ENCODE measurements around the gene CFAP52. TPM values are rescaled to one million over a fixed set of nuclear protein-coding genes. Genes with fewer than 3 reads are reported as not detected.

Gene CFAP52
- total RNA-seq, 4 donors from 2014 or later = 0.27 to 0.78 TPM; not detected in 2

GRCh38 chr17:9672691-9673090 lies 96.2 kb downstream of the CFAP52 start:
- H3K9me3 ChIP-seq = no peaks in the 10 kb centered on the region
- DNase-seq = no peak
- intact Hi-C loops (cut with DNase I) = no loop called here
- no peak overlapping the region for H3K4me3 ChIP-seq (replicated peaks in 1 of 3)
- H3K36me3 ChIP-seq = no peaks in the 10 kb centered on the region
- no peak overlapping the region for H3K27ac ChIP-seq
- TF ChIP-seq, protein P1, sequence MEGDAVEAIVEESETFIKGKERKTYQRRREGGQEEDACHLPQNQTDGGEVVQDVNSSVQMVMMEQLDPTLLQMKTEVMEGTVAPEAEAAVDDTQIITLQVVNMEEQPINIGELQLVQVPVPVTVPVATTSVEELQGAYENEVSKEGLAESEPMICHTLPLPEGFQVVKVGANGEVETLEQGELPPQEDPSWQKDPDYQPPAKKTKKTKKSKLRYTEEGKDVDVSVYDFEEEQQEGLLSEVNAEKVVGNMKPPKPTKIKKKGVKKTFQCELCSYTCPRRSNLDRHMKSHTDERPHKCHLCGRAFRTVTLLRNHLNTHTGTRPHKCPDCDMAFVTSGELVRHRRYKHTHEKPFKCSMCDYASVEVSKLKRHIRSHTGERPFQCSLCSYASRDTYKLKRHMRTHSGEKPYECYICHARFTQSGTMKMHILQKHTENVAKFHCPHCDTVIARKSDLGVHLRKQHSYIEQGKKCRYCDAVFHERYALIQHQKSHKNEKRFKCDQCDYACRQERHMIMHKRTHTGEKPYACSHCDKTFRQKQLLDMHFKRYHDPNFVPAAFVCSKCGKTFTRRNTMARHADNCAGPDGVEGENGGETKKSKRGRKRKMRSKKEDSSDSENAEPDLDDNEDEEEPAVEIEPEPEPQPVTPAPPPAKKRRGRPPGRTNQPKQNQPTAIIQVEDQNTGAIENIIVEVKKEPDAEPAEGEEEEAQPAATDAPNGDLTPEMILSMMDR (IDR thresholded peaks at IDR 0.05) = no peak
- TF ChIP-seq POLR2A (IDR thresholded peaks at IDR 0.05) = no peak
- peaks cover 5 to 25% of the 10 kb centered on the region in 2 donors for H3K4me1 ChIP-seq
- H3K27me3 ChIP-seq = no peaks in the 10 kb centered on the region
- 79 to 89% methylated on average over 6 of the region's 6 CpGs for WGBS, 2 donors

GRCh38 chr17:9676084-9676483 lies 99.6 kb downstream of the CFAP52 start:
- WGBS, 2 donors = 87 to 88% methylated on average over 4 of the region's 4 CpGs
- TF ChIP-seq, protein P1 (IDR thresholded peaks at IDR 0.05) = peak in 3 of 6 experiments; percentile 34 to 44 (median 38)
- no peak for TF ChIP-seq POLR2A (IDR thresholded peaks at IDR 0.05)

GRCh38 chr17:9676820-9677310 lies 100.4 kb downstream of the CFAP52 start:
- intact Hi-C loops (cut with DNase I) = no loop called here
- no peak overlapping the region for H3K4me3 ChIP-seq (replicated peaks in 1 of 3)
- TF ChIP-seq, protein P1 (IDR thresholded peaks at IDR 0.05) = no peak
- no peak for TF ChIP-seq POLR2A (IDR thresholded peaks at IDR 0.05)
- WGBS, 2 donors = 90 to 91% methylated on average over 4 of the region's 4 CpGs
- no peaks in the 10 kb centered on the region for H3K36me3 ChIP-seq
- H3K9me3 ChIP-seq = no peaks in the 10 kb centered on the region
- no peaks in the 10 kb centered on the region for H3K27me3 ChIP-seq
- H3K27ac ChIP-seq = no peak overlapping the region
- H3K4me1 ChIP-seq = peaks cover 0 to under 1% of the 10 kb centered on the region in 2 donors
- DNase-seq = no peak

More at GRCh38 chr17:9676084-9676483, 99.6 kb downstream of the CFAP52 start:
- intact Hi-C loops (cut with DNase I) = no loop called here
- Histone ChIP-seq H3K36me3 (no peaks in the 10 kb centered on the region), H3K27ac (no peak overlapping the region), H3K4me3 (replicated peaks in 1 of 3) (no peak overlapping the region), H3K27me3 (no peaks in the 10 kb centered on the region), H3K4me1 (peaks cover 0 to 7% of the 10 kb centered on the region in 2 donors), H3K9me3 (no peaks in the 10 kb centered on the region)
- DNase-seq = no peak

DNA sequence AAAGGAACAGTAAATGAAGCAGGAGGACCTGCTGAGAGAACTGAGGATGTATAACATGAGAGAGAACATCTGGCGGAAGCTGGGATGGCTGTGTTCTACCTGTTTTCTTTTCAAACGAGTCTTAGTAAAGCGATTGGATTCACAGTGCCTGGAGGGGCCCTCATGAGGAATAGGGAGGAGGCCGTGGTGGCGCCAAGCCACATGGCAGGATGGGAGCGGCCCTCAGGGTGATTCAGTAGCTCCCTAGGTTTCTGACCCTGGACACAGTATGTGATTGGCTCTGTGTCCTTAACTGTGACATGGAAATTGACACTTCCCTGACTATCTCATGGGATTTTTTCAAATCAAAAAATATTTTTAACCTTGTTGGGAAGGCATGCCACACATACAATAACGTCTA lies 101.0 kb downstream of the CFAP52 start:
- Histone ChIP-seq H3K36me3 (peaks cover 0 to under 1% of the 10 kb centered on the region in 2 donors), H3K4me3 (replicated peaks in 1 of 3) (no peak overlapping the region), H3K27me3 (no peaks in the 10 kb centered on the region), H3K27ac (no peak overlapping the region), H3K9me3 (no peaks in the 10 kb centered on the region), H3K4me1 (no peaks in the 10 kb centered on the region)
- no peak for DNase-seq
- intact Hi-C loops (cut with DNase I) = no loop called here
- 81 to 86% methylated on average over 7 of the region's 7 CpGs for WGBS, 2 donors
- TF ChIP-seq, protein P1 (IDR thresholded peaks at IDR 0.05) = no peak
- TF ChIP-seq POLR2A (IDR thresholded peaks at IDR 0.05) = no peak

DNA sequence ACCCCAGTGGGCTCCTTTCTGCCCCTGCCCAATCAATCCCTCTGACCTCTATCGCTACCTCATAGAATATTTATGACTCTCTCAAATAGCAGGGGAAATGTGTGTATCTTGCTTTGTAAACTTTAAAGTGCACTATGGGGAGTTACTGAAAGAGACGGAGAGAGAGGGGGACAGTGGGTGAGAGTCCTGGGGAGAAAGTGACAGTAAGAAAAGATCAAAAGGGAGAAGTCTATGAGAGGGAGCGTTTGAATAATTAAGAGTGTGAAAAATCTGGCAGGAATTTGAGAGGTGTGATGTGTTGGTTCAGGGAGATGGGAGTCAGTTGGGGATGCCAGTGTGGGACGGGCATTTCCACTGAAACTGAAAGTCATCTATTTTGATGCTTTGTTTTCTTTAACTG lies 101.5 kb downstream of the CFAP52 start:
- no peaks in the 10 kb centered on the region for H3K9me3 ChIP-seq
- no peak for DNase-seq
- intact Hi-C loops (cut with DNase I) = no loop called here
- H3K36me3 ChIP-seq = peaks cover 0 to 2% of the 10 kb centered on the region in 2 donors
- no peaks in the 10 kb centered on the region for H3K4me1 ChIP-seq
- 76 to 84% methylated on average over 4 of the region's 4 CpGs for WGBS, 2 donors
- H3K27ac ChIP-seq = no peak overlapping the region
- no peak overlapping the region for H3K4me3 ChIP-seq (replicated peaks in 1 of 3)
- no peaks in the 10 kb centered on the region for H3K27me3 ChIP-seq
- no peak for TF ChIP-seq POLR2A (IDR thresholded peaks at IDR 0.05)
- TF ChIP-seq, protein P1 (IDR thresholded peaks at IDR 0.05) = no peak
